Rectal smooth muscle tissue (tissue), 1 donor: ENCODE results near the gene USP25.

Source experiments
- H3K27ac ChIP-seq: one replicate; pipeline ENCODE4 v1.7.0; 2013; ENCODE audit warnings: low read depth, low read length, inconsistent platforms
- H3K27me3 ChIP-seq: one replicate; pipeline ENCODE4 v1.7.0; 2013; ENCODE audit warnings: low read length; ENCODE audit not compliant: control insufficient read depth, insufficient read depth
- H3K36me3 ChIP-seq: one replicate; pipeline ENCODE4 v1.7.0; 2013; ENCODE audit warnings: low read length; ENCODE audit not compliant: control insufficient read depth, insufficient read depth
- H3K4me1 ChIP-seq: one replicate; pipeline ENCODE4 v1.7.0; 2013; ENCODE audit warnings: low read length; ENCODE audit not compliant: control insufficient read depth, insufficient read depth
- H3K4me3 ChIP-seq: one replicate; pipeline ENCODE4 v1.7.0; 2013; ENCODE audit warnings: low read length
- H3K9ac ChIP-seq: one replicate; pipeline ENCODE4 v1.7.0; 2013; ENCODE audit warnings: low read length

The USP25 gene

GRCh38 chr21:15908187-15908586, 178.4 kb downstream of the USP25 start:
- H3K4me3 ChIP-seq, result no peak overlapping the region
- H3K36me3 ChIP-seq, result no peaks in the 10 kb centered on the region
- no peak overlapping the region for H3K27ac ChIP-seq
- no peaks in the 10 kb centered on the region for H3K4me1 ChIP-seq
- H3K27me3 ChIP-seq, result no peaks in the 10 kb centered on the region
- no peak overlapping the region for H3K9ac ChIP-seq

GRCh38 chr21:15928196-15928595, 198.4 kb downstream of the USP25 start:
- Histone ChIP-seq H3K9ac (no peak overlapping the region), H3K27me3 (no peaks in the 10 kb centered on the region), H3K27ac (no peak overlapping the region), H3K4me1 (no peaks in the 10 kb centered on the region), H3K4me3 (no peak overlapping the region), H3K36me3 (no peaks in the 10 kb centered on the region)

GRCh38 chr21:15928686-15929425, 199.1 kb downstream of the USP25 start:
- Histone ChIP-seq H3K27ac (no peak overlapping the region), H3K4me3 (no peak overlapping the region), H3K27me3 (no peaks in the 10 kb centered on the region), H3K9ac (no peak overlapping the region), H3K36me3 (no peaks in the 10 kb centered on the region), H3K4me1 (no peaks in the 10 kb centered on the region)

GRCh38 chr21:15929536-15929935, 199.8 kb downstream of the USP25 start:
- no peak overlapping the region for H3K27ac ChIP-seq
- H3K36me3 ChIP-seq, result no peaks in the 10 kb centered on the region
- H3K9ac ChIP-seq, result no peak overlapping the region
- H3K4me1 ChIP-seq, result no peaks in the 10 kb centered on the region
- no peak overlapping the region for H3K4me3 ChIP-seq
- no peaks in the 10 kb centered on the region for H3K27me3 ChIP-seq
